K562 (cell line): Measurements from ENCODE around the gene FBP2. TPM values are rescaled to one million over a fixed set of nuclear protein-coding genes. Genes with fewer than 3 reads are reported as not detected.
A peak's percentile ranks its signal among the peaks of the same experiment; 100 is the strongest.

Experiments used
- CBFB ChIP-seq: sonication (generic); formaldehyde crosslinking; IDR thresholded peaks from 2 replicates; pipeline ENCODE4 v1.4.0; 2020; ENCODE audit warnings: mild to moderate bottlenecking, missing genetic modification reagents
- CBX1 ChIP-seq: sonication (generic); IDR thresholded peaks from 2 replicates; pipeline ENCODE4 v1.6.1; 2016; ENCODE audit warnings: antibody characterized with exemption, low read depth, mild to moderate bottlenecking
- CEBPB ChIP-seq: fragments of 450-650 bp; IDR thresholded peaks from 2 replicates; pipeline ENCODE4 v1.6.1; 2016; ENCODE audit warnings: missing genetic modification characterization, missing compliant biosample characterization
- CSDE1 ChIP-seq, 2 experiments: fragments of 450-650 bp; IDR thresholded peaks; 2 replicates each; pipeline ENCODE4 v1.6.1; 2016; ENCODE audit warnings: mild to moderate bottlenecking in 1 of 2
- CXXC5 ChIP-seq: fragments of 250-450 bp; sonication (Bioruptor Pico); IDR thresholded peaks from 2 replicates; pipeline ENCODE4 v1.8.0; 2022; ENCODE audit warnings: inconsistent platforms, mild to moderate bottlenecking, moderate library complexity
- ESRRA ChIP-seq: fragments of 450-650 bp; IDR thresholded peaks from 2 replicates; pipeline ENCODE4 v1.6.1; 2014; ENCODE audit warnings: low read depth, mild to moderate bottlenecking, moderate library complexity, borderline replicate concordance
- ETV6 ChIP-seq, 3 experiments: fragments of 150-350 bp in 1 of 3; sonication (generic) in 1 of 3; formaldehyde crosslinking in 1 of 3; IDR thresholded peaks; 2 replicates each; pipeline versions ENCODE4 v1.6.1 to v1.8.0; 2014 to 2022; ENCODE audit warnings: borderline replicate concordance in 2 of 3, low read depth in 2 of 3, antibody characterized with exemption in 1 of 3, low read length in 1 of 3, mild to moderate bottlenecking in 1 of 3, missing genetic modification reagents in 1 of 3
- FOXM1 ChIP-seq, 2 experiments: fragments of 450-650 bp in 1 of 2; sonication (generic) in 1 of 2; formaldehyde crosslinking in 1 of 2; IDR thresholded peaks; 2 replicates each; pipeline versions ENCODE4 v1.6.1 to v1.9.0; 2017 to 2022; ENCODE audit warnings: low read depth in 2 of 2, mild to moderate bottlenecking in 2 of 2, missing genetic modification reagents in 1 of 2, moderate library complexity in 1 of 2
- GABPB2 ChIP-seq: fragments of 250-450 bp; sonication (Bioruptor Pico); conservative IDR thresholded peaks from 2 replicates; pipeline ENCODE4 v1.5.1; 2021; ENCODE audit warnings: mild to moderate bottlenecking
- GTF2E2 ChIP-seq: fragments of 200-800 bp; sonication (Bioruptor generic); IDR thresholded peaks from 2 replicates; pipeline ENCODE4 v1.6.1; 2016; ENCODE audit warnings: missing genetic modification characterization, missing compliant biosample characterization
- HNRNPLL ChIP-seq: fragments of 200-400 bp; formaldehyde crosslinking; IDR thresholded peaks from 2 replicates; pipeline ENCODE4 v1.6.1; 2017; ENCODE audit warnings: low read length, low read depth, mild to moderate bottlenecking; ENCODE audit not compliant: poor library complexity, severe bottlenecking
- ILK ChIP-seq: fragments of 450-650 bp; IDR thresholded peaks from 2 replicates; pipeline ENCODE4 v1.6.1; 2016; ENCODE audit warnings: missing genetic modification characterization, low read depth, mild to moderate bottlenecking, missing compliant biosample characterization, moderate library complexity, borderline replicate concordance
- MEF2D ChIP-seq: conservative IDR thresholded peaks from 2 replicates; pipeline ENCODE4 v1.6.1; 2016; ENCODE audit warnings: low read depth, missing genetic modification characterization, missing compliant biosample characterization
- NR2F6 ChIP-seq: fragments of 450-650 bp; formaldehyde crosslinking; IDR thresholded peaks from 2 replicates; pipeline ENCODE4 v1.4.0; 2020; ENCODE audit warnings: mild to moderate bottlenecking
- SIX5 ChIP-seq, 2 experiments: IDR thresholded peaks; 2 replicates each; pipeline ENCODE4 v1.6.1; 2011; ENCODE audit warnings: low read length in 2 of 2, borderline replicate concordance in 1 of 2, low read depth in 1 of 2, mild to moderate bottlenecking in 1 of 2, moderate library complexity in 1 of 2; ENCODE audit not compliant: insufficient read depth in 1 of 2
- TBP ChIP-seq: optimal IDR thresholded peaks from 2 replicates; pipeline ENCODE3; 2011; ENCODE audit warnings: low read depth, low read length, improper control_type of control experiment
- U2AF2 ChIP-seq: fragments of 200-400 bp; formaldehyde crosslinking; optimal IDR thresholded peaks from 2 replicates; pipeline ENCODE3; 2017; ENCODE audit warnings: low read depth, mild to moderate bottlenecking, low read length
- XRCC5 ChIP-seq: fragments of 200-400 bp; formaldehyde crosslinking; IDR thresholded peaks from 2 replicates; pipeline ENCODE4 v1.6.1; 2017; ENCODE audit warnings: low read depth, mild to moderate bottlenecking, low read length
- ZFPM2 ChIP-seq: fragments of 250-450 bp; sonication (Bioruptor Pico); IDR thresholded peaks from 2 replicates; pipeline ENCODE4 v1.5.1; 2022; ENCODE audit warnings: mild to moderate bottlenecking
- ZNF165 ChIP-seq: fragments of 250-450 bp; sonication (Bioruptor Pico); IDR thresholded peaks from 2 replicates; pipeline ENCODE4 v1.4.0; 2020; ENCODE audit warnings: borderline replicate concordance
- ZNF174 ChIP-seq: fragments of 250-450 bp; sonication (Bioruptor Pico); IDR thresholded peaks from 2 replicates; pipeline ENCODE4 v1.4.0; 2020; ENCODE audit warnings: mild to moderate bottlenecking
- ZNF785 ChIP-seq: fragments of 250-450 bp; sonication (Bioruptor Pico); IDR thresholded peaks from 2 replicates; pipeline ENCODE4 v1.4.0; 2020; ENCODE audit warnings: mild to moderate bottlenecking
- polyA plus RNA-seq, 8 experiments: library from polyadenylated mRNA; depleted of rRNA in 4 of 8; stranded (reverse) in 5 of 8; unstranded in 3 of 8; fragments of >200 nt; fragmentation: Nextera tagmentation in 2 of 8; fragmentation: Illumina TruSeq in 1 of 8; extraction: Ambion mirVana in 2 of 8; extraction: Trizol in 1 of 8; gene quantifications; 2 replicates each; pipeline versions ENCODE4 v1.2.1 to v1.2.3, GENCODE V29; 2011 to 2014; ENCODE audit warnings: inconsistent platforms in 1 of 8, missing spikeins in 1 of 8
- total RNA-seq, 7 experiments: library from RNA; depleted of rRNA in 6 of 7; stranded (reverse); fragments of >200 nt in 6 of 7; fragmentation: Illumina TruSeq in 2 of 7; extraction: Trizol in 2 of 7; gene quantifications; 2 replicates each; pipeline versions ENCODE4 v1.2.1 to v1.2.3, GENCODE V29; 2011 to 2021; ENCODE audit warnings: low replicate concordance in 1 of 7
- TF ChIP-seq, protein P1 (sequence below): fragments of 450-650 bp; IDR thresholded peaks from 2 replicates; pipeline ENCODE4 v1.6.1; 2017; ENCODE audit warnings: antibody characterized with exemption

The FBP2 gene
- total and polyA plus RNA-seq, 9 of the 15 experiments (the other 6 are each of a cell fraction or from before 2014, with no cell fraction given): 0.06 TPM; not detected in 7

DNA sequence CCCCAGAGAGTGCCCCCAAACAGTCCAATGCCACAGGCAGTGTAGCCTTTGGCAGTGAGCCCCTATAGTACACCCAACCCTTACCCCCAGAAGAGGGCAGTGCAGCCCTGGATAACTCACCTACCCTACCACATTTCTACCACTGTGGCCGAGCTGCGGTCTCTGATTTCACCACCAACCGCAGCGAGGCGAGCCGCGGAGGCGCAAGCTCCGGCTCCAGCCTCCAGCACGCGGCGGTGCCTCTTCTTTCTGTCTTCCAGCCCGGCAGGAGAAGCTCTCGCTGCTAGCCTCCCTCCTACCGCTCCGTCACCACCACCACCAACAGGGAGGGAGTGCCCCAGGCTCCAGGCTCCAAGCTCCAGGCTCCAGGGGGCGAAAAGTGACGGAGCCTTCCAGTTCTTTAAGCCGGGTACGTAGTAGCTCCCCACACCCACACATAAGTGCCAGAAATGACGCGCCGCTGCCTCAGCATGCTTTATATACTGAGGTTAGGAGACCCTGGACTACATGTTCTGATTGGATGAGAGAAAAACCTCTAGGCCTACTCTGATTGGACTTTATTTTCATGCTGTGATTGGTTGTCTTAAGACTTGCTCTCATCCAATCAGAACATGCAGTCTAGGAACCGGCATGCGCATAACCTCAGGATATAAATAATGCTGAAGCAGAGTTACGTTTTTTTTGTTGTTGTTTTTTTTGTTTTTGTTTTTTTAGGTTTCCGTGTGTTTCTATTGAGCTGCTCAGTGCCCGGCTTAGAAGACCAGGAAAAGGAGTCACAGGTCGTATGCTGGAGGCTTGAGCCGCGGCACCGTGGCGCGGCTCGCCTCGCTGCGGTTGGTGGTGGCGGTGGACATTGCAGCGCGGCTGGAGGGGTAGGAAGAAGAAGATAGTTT is 38.9 kb downstream of the FBP2 start, which contains the start of gene PCAT7 (continued):
- TF ChIP-seq GABPB2 (CRISPR knock-in tag) (no peak), CXXC5 (CRISPR knock-in tag) (peak; percentile 55), ETV6 (IDR thresholded peaks at IDR 0.05; ENCODE audit: borderline replicate concordance in 1 of 2, low read depth in 2 of 2, low read length in 1 of 2) (no peak), ETV6 (CRISPR knock-in tag; IDR thresholded peaks at IDR 0.05; ENCODE audit: borderline replicate concordance) (no peak), NR2F6 (CRISPR knock-in tag) (no peak), FOXM1 (IDR thresholded peaks at IDR 0.05; ENCODE audit: low read depth) (no peak), FOXM1 (CRISPR knock-in tag; IDR thresholded peaks at IDR 0.05; ENCODE audit: low read depth) (no peak), XRCC5 (no peak), ZNF174 (CRISPR knock-in tag) (no peak), HNRNPLL (peak; percentile 73), GTF2E2 (tag) (no peak), ZFPM2 (CRISPR knock-in tag) (no peak), CBX1 (no peak), MEF2D (tag) (no peak), CSDE1 (IDR thresholded peaks at IDR 0.05) (no peak), ZNF165 (CRISPR knock-in tag) (no peak), ILK (tag) (no peak), CEBPB (tag) (peak; percentile 82), CBFB (CRISPR knock-in tag) (peak; percentile 93), ZNF785 (CRISPR knock-in tag) (no peak), U2AF2 (no peak), TBP (peak; percentile 13), ESRRA (peak; percentile 89; the same call in 1 of the 2 replicates), SIX5 (IDR thresholded peaks at IDR 0.05; ENCODE audit: borderline replicate concordance in 1 of 2, insufficient read depth in 1 of 2, low read depth in 1 of 2, low read length in 2 of 2) (no peak)
- TF ChIP-seq, protein P1, sequence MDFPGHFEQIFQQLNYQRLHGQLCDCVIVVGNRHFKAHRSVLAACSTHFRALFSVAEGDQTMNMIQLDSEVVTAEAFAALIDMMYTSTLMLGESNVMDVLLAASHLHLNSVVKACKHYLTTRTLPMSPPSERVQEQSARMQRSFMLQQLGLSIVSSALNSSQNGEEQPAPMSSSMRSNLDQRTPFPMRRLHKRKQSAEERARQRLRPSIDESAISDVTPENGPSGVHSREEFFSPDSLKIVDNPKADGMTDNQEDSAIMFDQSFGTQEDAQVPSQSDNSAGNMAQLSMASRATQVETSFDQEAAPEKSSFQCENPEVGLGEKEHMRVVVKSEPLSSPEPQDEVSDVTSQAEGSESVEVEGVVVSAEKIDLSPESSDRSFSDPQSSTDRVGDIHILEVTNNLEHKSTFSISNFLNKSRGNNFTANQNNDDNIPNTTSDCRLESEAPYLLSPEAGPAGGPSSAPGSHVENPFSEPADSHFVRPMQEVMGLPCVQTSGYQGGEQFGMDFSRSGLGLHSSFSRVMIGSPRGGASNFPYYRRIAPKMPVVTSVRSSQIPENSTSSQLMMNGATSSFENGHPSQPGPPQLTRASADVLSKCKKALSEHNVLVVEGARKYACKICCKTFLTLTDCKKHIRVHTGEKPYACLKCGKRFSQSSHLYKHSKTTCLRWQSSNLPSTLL: no peak
